Esophagus (tissue), 2 donors: ENCODE measurements around the gene NUCKS1. TPM values are rescaled to one million over a fixed set of nuclear protein-coding genes. Genes with fewer than 3 reads are reported as not detected.

Experiments used
- H3K27ac ChIP-seq, 2 donors: one replicate each; pipeline ENCODE4 v1.5.1; 2013; ENCODE audit warnings: low read depth in 2 of 2, mild to moderate bottlenecking in 2 of 2, inconsistent platforms in 1 of 2, low read length in 1 of 2, moderate library complexity in 1 of 2
- H3K27me3 ChIP-seq, 2 donors: one replicate each; pipeline ENCODE4 v1.6.1; 2013; ENCODE audit warnings: low read length in 2 of 2, control low read depth in 1 of 2, mild to moderate bottlenecking in 1 of 2; ENCODE audit not compliant: insufficient read depth in 2 of 2, control insufficient read depth in 1 of 2
- H3K36me3 ChIP-seq, 2 donors: one replicate each; pipeline ENCODE4 v1.6.1; 2013; ENCODE audit warnings: low read length in 1 of 2; ENCODE audit not compliant: control insufficient read depth in 2 of 2, insufficient read depth in 2 of 2
- H3K4me1 ChIP-seq, 2 donors: one replicate each; pipeline ENCODE4 v1.6.1; 2013; ENCODE audit warnings: low read length in 1 of 2; ENCODE audit not compliant: control insufficient read depth in 2 of 2, insufficient read depth in 2 of 2
- H3K4me3 ChIP-seq, 2 donors: one replicate each; pipeline ENCODE4 v1.5.1; 2013; ENCODE audit warnings: low read length in 2 of 2, mild to moderate bottlenecking in 2 of 2, low read depth in 1 of 2, moderate library complexity in 1 of 2
- H3K9me3 ChIP-seq, 2 donors: one replicate each; pipeline ENCODE4 v1.6.1; 2013; ENCODE audit warnings: mild to moderate bottlenecking in 2 of 2, low read depth in 1 of 2, low read length in 1 of 2, moderate library complexity in 1 of 2; ENCODE audit not compliant: control insufficient read depth in 2 of 2, insufficient read depth in 1 of 2
- WGBS, 2 donors: extraction: QIAGEN DNeasy Blood & Tissue Kit; methylation state at CpG; one replicate each; pipeline ENCODE4 v1.1.7; 2013; 5-methylcytosine and 5-hydroxymethylcytosine counted together
- polyA plus RNA-seq, 2 donors: library from polyadenylated mRNA; stranded (reverse); fragments of 200-250 nt; gene quantifications; one replicate each; pipeline ENCODE4 v1.2.3, GENCODE V29; 2013
- donor health status: healthy with polysubstance abuse.
- donor health status: Bipolar disorder and iron deficiency.

The NUCKS1 gene
- polyA plus RNA-seq, 2 donors: 25.1 to 26.5 TPM

- whole genome bisulfite sequencing, 2 donors: 86 to 91% methylated on average over 6 of the region's 6 CpGs
Observed at GRCh38 chr1:205692423-205692822, 57.6 kb downstream of the NUCKS1 start.

GRCh38 chr1:205690122-205690756 lies 59.7 kb downstream of the NUCKS1 start:
- Histone ChIP-seq H3K27ac (no peak overlapping the region), H3K4me1 (no peaks in the 10 kb centered on the region), H3K27me3 (no peaks in the 10 kb centered on the region), H3K36me3 (no peaks in the 10 kb centered on the region), H3K4me3 (no peak overlapping the region), H3K9me3 (no peaks in the 10 kb centered on the region)
- 83% methylated on average over 8 of the region's 8 CpGs for WGBS, 2 donors

More at GRCh38 chr1:205692423-205692822, 57.6 kb downstream of the NUCKS1 start:
- H3K9me3 ChIP-seq: no peaks in the 10 kb centered on the region
- no peaks in the 10 kb centered on the region for H3K36me3 ChIP-seq
- H3K27ac ChIP-seq: no peak overlapping the region
- no peaks in the 10 kb centered on the region for H3K27me3 ChIP-seq
- H3K4me3 ChIP-seq: no peak overlapping the region
- H3K4me1 ChIP-seq: no peaks in the 10 kb centered on the region

GRCh38 chr1:205689479-205689878 lies 60.5 kb downstream of the NUCKS1 start:
- no peak overlapping the region for H3K27ac ChIP-seq
- H3K27me3 ChIP-seq: no peaks in the 10 kb centered on the region
- no peaks in the 10 kb centered on the region for H3K36me3 ChIP-seq
- no peaks in the 10 kb centered on the region for H3K4me1 ChIP-seq
- H3K9me3 ChIP-seq: no peaks in the 10 kb centered on the region
- no peak overlapping the region for H3K4me3 ChIP-seq
- WGBS, 2 donors: 85 to 90% methylated on average over 5 of the region's 5 CpGs

- 63 to 64% methylated on average over 7 of the region's 7 CpGs for WGBS, 2 donors
- Histone ChIP-seq H3K27ac (no peak overlapping the region), H3K4me1 (no peaks in the 10 kb centered on the region), H3K27me3 (no peaks in the 10 kb centered on the region), H3K36me3 (no peaks in the 10 kb centered on the region), H3K9me3 (no peaks in the 10 kb centered on the region), H3K4me3 (no peak overlapping the region)
Observed at GRCh38 chr1:205688171-205689080, 61.6 kb downstream of the NUCKS1 start.

GRCh38 chr1:205687242-205687641 lies 62.7 kb downstream of the NUCKS1 start:
- WGBS, 2 donors: 79 to 81% methylated on average over 2 of the region's 2 CpGs
- Histone ChIP-seq H3K27me3 (no peaks in the 10 kb centered on the region), H3K9me3 (no peaks in the 10 kb centered on the region), H3K36me3 (no peaks in the 10 kb centered on the region), H3K27ac (no peak overlapping the region), H3K4me1 (no peaks in the 10 kb centered on the region), H3K4me3 (no peak overlapping the region)

- no peak overlapping the region for H3K27ac ChIP-seq
- H3K4me1 ChIP-seq: peaks cover 7 to 13% of the 10 kb centered on the region in 2 donors
- H3K4me3 ChIP-seq: no peak overlapping the region
- 65% methylated on average over 3 of the region's 3 CpGs for WGBS, 2 donors
- H3K9me3 ChIP-seq: no peaks in the 10 kb centered on the region
- H3K27me3 ChIP-seq: no peaks in the 10 kb centered on the region
- no peaks in the 10 kb centered on the region for H3K36me3 ChIP-seq
Observed at GRCh38 chr1:205681364-205681763, 68.6 kb downstream of the NUCKS1 start.

- Histone ChIP-seq H3K27ac (peak within 1 kb of the TSS; percentile 0 to 65), H3K4me1 (peaks cover 7 to 13% of the 10 kb centered on the region in 2 donors)
- WGBS, 2 donors: 1% methylated on average over 51 to 86 of the region's 86 CpGs
Observed at GRCh38 chr1:205680073-205680851, 69.7 kb downstream of the NUCKS1 start, which contains the start of gene SLC45A3. Gene SLC45A3 (minus strand): TSS chr1:205680509. CDS start chr1:205664656, 15,853 bp downstream.

GRCh38 chr1:205678286-205679111 lies 71.5 kb downstream of the NUCKS1 start:
- Histone ChIP-seq H3K9me3 (no peaks in the 10 kb centered on the region), H3K4me3 (no peak overlapping the region), H3K27ac (no peak overlapping the region), H3K4me1 (peaks cover 7 to 13% of the 10 kb centered on the region in 2 donors), H3K27me3 (no peaks in the 10 kb centered on the region), H3K36me3 (no peaks in the 10 kb centered on the region)
- 54 to 75% methylated on average over 10 of the region's 10 CpGs for WGBS, 2 donors

More at GRCh38 chr1:205680073-205680851, 69.7 kb downstream of the NUCKS1 start, which contains the start of gene SLC45A3:
- H3K9me3 ChIP-seq: no peaks in the 10 kb centered on the region
- no peaks in the 10 kb centered on the region for H3K27me3 ChIP-seq
- peak within 1 kb of the TSS; percentile 69 to 74 for H3K4me3 ChIP-seq
- no peaks in the 10 kb centered on the region for H3K36me3 ChIP-seq
